GM23338 (cell line): ENCODE measurements around the gene CD59. TPM values are rescaled to one million over a fixed set of nuclear protein-coding genes. Genes with fewer than 3 reads are reported as not detected.
A peak's percentile ranks its signal among the peaks of the same experiment; 100 is the strongest.

Source experiments
- ATAC-seq: fragments of 200-7000 bp; cut with Tn5 transposase; 3 replicates; pipeline ENCODE4 v1.9.1; 2020
- DNase-seq: peaks from one replicate; pipeline ENCODE4 v3.0.0-alpha.2; 2015; ENCODE audit warnings: low spot score
- H2AFZ ChIP-seq: fragments of 200-600 bp; sonication (generic); 2 replicates; pipeline ENCODE4 v1.8.0; 2016; ENCODE audit warnings: antibody characterized with exemption, mild to moderate bottlenecking, moderate library complexity
- H3F3A ChIP-seq: fragments of 200-600 bp; sonication (generic); replicated peaks from 2 replicates; pipeline ENCODE4 v1.8.0; 2017; ENCODE audit warnings: antibody characterized with exemption, mixed run types, low read depth
- H3K27ac ChIP-seq: fragments of 200-600 bp; sonication (generic); 2 replicates; pipeline ENCODE4 v1.6.1; 2016; ENCODE audit warnings: low read depth
- H3K27me3 ChIP-seq: fragments of 200-600 bp; sonication (generic); 2 replicates; pipeline ENCODE4 v1.8.0; 2016; ENCODE audit warnings: mild to moderate bottlenecking, mixed run types, moderate library complexity; ENCODE audit not compliant: insufficient read depth
- H3K36me3 ChIP-seq: fragments of 200-600 bp; sonication (generic); 2 replicates; pipeline ENCODE4 v1.8.0; 2016; ENCODE audit warnings: mild to moderate bottlenecking; ENCODE audit not compliant: insufficient read depth
- H3K4me1 ChIP-seq: fragments of 200-600 bp; sonication (generic); 2 replicates; pipeline ENCODE4 v1.8.0; 2016; ENCODE audit warnings: mild to moderate bottlenecking, moderate library complexity; ENCODE audit not compliant: insufficient read depth
- H3K4me2 ChIP-seq: fragments of 200-600 bp; sonication (generic); 2 replicates; pipeline ENCODE4 v1.7.1; 2017; ENCODE audit warnings: mixed run types
- H3K4me3 ChIP-seq: fragments of 200-600 bp; sonication (generic); 2 replicates; pipeline ENCODE4 v1.6.1; 2016; ENCODE audit warnings: mixed run types
- H3K79me2 ChIP-seq: fragments of 200-600 bp; sonication (generic); replicated peaks from 2 replicates; pipeline ENCODE4 v1.8.0; 2017; ENCODE audit warnings: mild to moderate bottlenecking; ENCODE audit not compliant: insufficient read depth
- H3K9me2 ChIP-seq: fragments of 200-600 bp; sonication (generic); 2 replicates; pipeline ENCODE4 v1.8.0; 2017; ENCODE audit not compliant: insufficient read depth
- H4K20me1 ChIP-seq: fragments of 200-600 bp; sonication (generic); replicated peaks from 2 replicates; pipeline ENCODE4 v1.8.0; 2017; ENCODE audit warnings: mild to moderate bottlenecking; ENCODE audit not compliant: insufficient read depth
- H3K27ac Mint-ChIP-seq: 2 replicates; pipeline ENCODE4 v1.8.0; 2020; ENCODE audit warnings: inconsistent platforms, mild to moderate bottlenecking, moderate library complexity, mixed read lengths
- H3K27me3 Mint-ChIP-seq: 3 replicates; pipeline ENCODE4 v1.8.0; 2022; ENCODE audit warnings: low read depth, mild to moderate bottlenecking, moderate library complexity, mixed read lengths, inconsistent platforms; ENCODE audit not compliant: insufficient read depth, poor library complexity
- H3K36me3 Mint-ChIP-seq: 3 replicates; pipeline ENCODE4 v1.8.0; 2021; ENCODE audit warnings: low read depth, mild to moderate bottlenecking, inconsistent platforms, moderate library complexity, mixed read lengths
- H3K4me1 Mint-ChIP-seq: 3 replicates; pipeline ENCODE4 v1.8.0; 2020; ENCODE audit warnings: mild to moderate bottlenecking, inconsistent platforms, mixed read lengths
- H3K4me3 Mint-ChIP-seq: 3 replicates; pipeline ENCODE4 v1.8.0; 2021; ENCODE audit warnings: moderate library complexity, mild to moderate bottlenecking, inconsistent platforms, mixed read lengths
- H3K9me3 Mint-ChIP-seq: 3 replicates; pipeline ENCODE4 v1.8.0; 2020; ENCODE audit warnings: moderate library complexity, mild to moderate bottlenecking, inconsistent platforms, mixed read lengths
- CREB1 ChIP-seq: fragments of 250-450 bp; sonication (Bioruptor Pico); IDR thresholded peaks from 2 replicates; pipeline ENCODE4 v1.5.0; 2020; ENCODE audit warnings: low read depth, mild to moderate bottlenecking, moderate library complexity
- ETS1 ChIP-seq: IDR thresholded peaks from 2 replicates; pipeline ENCODE4 v1.6.1; 2016; ENCODE audit warnings: antibody characterized with exemption
- EZH2 ChIP-seq: fragments of 200-600 bp; sonication (generic); IDR thresholded peaks from one replicate; pipeline ENCODE4 v1.8.0; 2017; ENCODE audit warnings: antibody characterized with exemption, mild to moderate bottlenecking, low read depth; ENCODE audit not compliant: unreplicated experiment
- EZH2phosphoT487 ChIP-seq: fragments of 200-600 bp; sonication (generic); IDR thresholded peaks from one replicate; pipeline ENCODE4 v1.8.1; 2018; ENCODE audit warnings: antibody characterized with exemption; ENCODE audit not compliant: unreplicated experiment
- JUNB ChIP-seq: IDR thresholded peaks from one replicate; pipeline ENCODE4 v1.6.1; 2016; ENCODE audit warnings: antibody characterized with exemption; ENCODE audit not compliant: unreplicated experiment
- NANOG ChIP-seq: IDR thresholded peaks from 2 replicates; pipeline ENCODE4 v1.6.1; 2016; ENCODE audit warnings: antibody characterized with exemption, borderline replicate concordance
- POLR2AphosphoS5 ChIP-seq: IDR thresholded peaks from 2 replicates; pipeline ENCODE4 v1.6.1; 2016; ENCODE audit warnings: antibody characterized with exemption, low read depth
- STAT1 ChIP-seq: IDR thresholded peaks from one replicate; pipeline ENCODE4 v1.6.1; 2016; ENCODE audit warnings: antibody characterized with exemption; ENCODE audit not compliant: unreplicated experiment
- ZNF114 ChIP-seq: fragments of 250-450 bp; sonication (Bioruptor Pico); IDR thresholded peaks from 2 replicates; pipeline ENCODE4 v1.5.0; 2020; ENCODE audit warnings: mild to moderate bottlenecking, moderate library complexity
- ZNF331 ChIP-seq: fragments of 250-450 bp; sonication (Bioruptor Pico); IDR thresholded peaks from 2 replicates; pipeline ENCODE4 v1.5.0; 2020; ENCODE audit warnings: low read depth, mild to moderate bottlenecking, moderate library complexity
- polyA plus RNA-seq: library from polyadenylated mRNA; unstranded; fragments of >200 nt; fragmentation: Nextera tagmentation; extraction: Ambion mirVana; gene quantifications from 2 replicates; pipeline ENCODE4 v1.2.1, GENCODE V29; 2016
- total RNA-seq: library from RNA; depleted of rRNA; stranded (reverse); fragments of >200 nt; shearing (Covaris generic); gene quantifications from 2 replicates; pipeline ENCODE4 v1.2.3, GENCODE V29; 2014
- TF ChIP-seq, protein P1 (sequence below): IDR thresholded peaks from one replicate; pipeline ENCODE4 v1.6.1; 2018; ENCODE audit warnings: antibody characterized with exemption; ENCODE audit not compliant: unreplicated experiment

CD59 gene
- total and polyA plus RNA-seq, 2 experiments from 2014 or later, result 41.5 to 86.6 TPM

- peak within 1 kb of the TSS; percentile 84 for H3K4me2 ChIP-seq
- peak within 1 kb of the TSS; percentile 81 for H3K4me3 Mint-ChIP-seq
- peaks cover 12% of the 10 kb centered on the region for H3K27me3 Mint-ChIP-seq
- H3K27ac Mint-ChIP-seq, result peak within 1 kb of the TSS; percentile 65; the same call in 1 of the 2 replicates
- H4K20me1 ChIP-seq, result no peaks in the 10 kb centered on the region
- H3K4me1 ChIP-seq, result peaks cover 25% of the 10 kb centered on the region
- peak within 1 kb of the TSS; percentile 76 for H3K4me3 ChIP-seq
- peak within 1 kb of the TSS; percentile 79; the same call in 1 of the 2 replicates for H3K27ac ChIP-seq
- H2AFZ ChIP-seq, result peak within 1 kb of the TSS; percentile 98
- H3K79me2 ChIP-seq, result no peaks in the 10 kb centered on the region
- H3K4me1 Mint-ChIP-seq, result peaks cover 31% of the 10 kb centered on the region; the same call in 2 of the 3 replicates
- no peaks in the 10 kb centered on the region for H3K36me3 ChIP-seq
- H3K9me3 Mint-ChIP-seq, result no peaks in the 10 kb centered on the region; the same call in 2 of the 3 replicates
- TF ChIP-seq NANOG (no peak), STAT1 (no peak), POLR2AphosphoS5 (peak; percentile 89), CREB1 (CRISPR knock-in tag) (no peak), ETS1 (no peak)
- TF ChIP-seq, protein P1, sequence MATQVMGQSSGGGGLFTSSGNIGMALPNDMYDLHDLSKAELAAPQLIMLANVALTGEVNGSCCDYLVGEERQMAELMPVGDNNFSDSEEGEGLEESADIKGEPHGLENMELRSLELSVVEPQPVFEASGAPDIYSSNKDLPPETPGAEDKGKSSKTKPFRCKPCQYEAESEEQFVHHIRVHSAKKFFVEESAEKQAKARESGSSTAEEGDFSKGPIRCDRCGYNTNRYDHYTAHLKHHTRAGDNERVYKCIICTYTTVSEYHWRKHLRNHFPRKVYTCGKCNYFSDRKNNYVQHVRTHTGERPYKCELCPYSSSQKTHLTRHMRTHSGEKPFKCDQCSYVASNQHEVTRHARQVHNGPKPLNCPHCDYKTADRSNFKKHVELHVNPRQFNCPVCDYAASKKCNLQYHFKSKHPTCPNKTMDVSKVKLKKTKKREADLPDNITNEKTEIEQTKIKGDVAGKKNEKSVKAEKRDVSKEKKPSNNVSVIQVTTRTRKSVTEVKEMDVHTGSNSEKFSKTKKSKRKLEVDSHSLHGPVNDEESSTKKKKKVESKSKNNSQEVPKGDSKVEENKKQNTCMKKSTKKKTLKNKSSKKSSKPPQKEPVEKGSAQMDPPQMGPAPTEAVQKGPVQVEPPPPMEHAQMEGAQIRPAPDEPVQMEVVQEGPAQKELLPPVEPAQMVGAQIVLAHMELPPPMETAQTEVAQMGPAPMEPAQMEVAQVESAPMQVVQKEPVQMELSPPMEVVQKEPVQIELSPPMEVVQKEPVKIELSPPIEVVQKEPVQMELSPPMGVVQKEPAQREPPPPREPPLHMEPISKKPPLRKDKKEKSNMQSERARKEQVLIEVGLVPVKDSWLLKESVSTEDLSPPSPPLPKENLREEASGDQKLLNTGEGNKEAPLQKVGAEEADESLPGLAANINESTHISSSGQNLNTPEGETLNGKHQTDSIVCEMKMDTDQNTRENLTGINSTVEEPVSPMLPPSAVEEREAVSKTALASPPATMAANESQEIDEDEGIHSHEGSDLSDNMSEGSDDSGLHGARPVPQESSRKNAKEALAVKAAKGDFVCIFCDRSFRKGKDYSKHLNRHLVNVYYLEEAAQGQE, result no peak
- 0 out of 2 replicates have a peak, but pooled peaks cover 4% of the 10 kb centered on the region for H3K9me2 ChIP-seq
- peak; percentile 85 for ATAC-seq
- peaks cover 10% of the 10 kb centered on the region for H3K27me3 ChIP-seq
- no peaks in the 10 kb centered on the region for H3K36me3 Mint-ChIP-seq
- H3F3A ChIP-seq, result no peaks in the 10 kb centered on the region
- DNase-seq, result peak; percentile 98
Measured at GRCh38 chr11:33700502-33701271, 35.5 kb downstream of the CD59 start, which contains the start of gene C11orf91. Gene C11orf91 (minus strand): TSS chr11:33700826. CDS start chr11:33700740, 86 bp downstream.

DNA sequence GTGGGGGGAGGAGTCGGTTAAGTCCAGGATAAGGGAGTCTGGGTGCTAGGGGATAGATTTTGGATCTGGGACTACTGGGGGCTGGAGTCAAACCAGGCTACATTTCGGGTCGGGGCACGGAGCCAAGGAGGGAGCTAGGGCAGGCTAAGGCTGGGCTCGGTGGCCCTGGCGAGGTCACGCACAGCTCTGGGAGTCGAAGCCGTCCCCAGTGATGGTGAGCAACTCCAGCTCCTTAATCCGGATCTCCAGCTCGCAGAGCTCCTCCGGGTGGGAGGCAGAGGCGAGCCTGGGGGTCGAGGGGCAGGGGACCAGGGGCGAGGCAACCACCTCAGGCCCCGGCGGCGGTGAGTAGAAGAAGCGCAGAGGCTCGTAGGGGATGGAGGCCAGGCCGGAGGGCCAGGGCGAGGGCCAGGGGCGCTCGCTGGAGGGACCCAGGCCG is 36.1 kb downstream of the CD59 start:
- H3K27ac Mint-ChIP-seq, result no peak overlapping the region
- peak; percentile 23; the same call in 2 of the 3 replicates for ATAC-seq
- H3K4me3 Mint-ChIP-seq, result peak overlapping the region; percentile 81
- Histone ChIP-seq H3F3A (no peaks in the 10 kb centered on the region), H3K4me1 (peaks cover 25% of the 10 kb centered on the region), H3K4me3 (peak overlapping the region; percentile 76), H2AFZ (peak overlapping the region; percentile 93), H3K27me3 (peaks cover 10% of the 10 kb centered on the region), H4K20me1 (no peaks in the 10 kb centered on the region), H3K79me2 (no peaks in the 10 kb centered on the region), H3K4me2 (peak overlapping the region; percentile 84), H3K9me2 (0 out of 2 replicates have a peak, but pooled peaks cover 4% of the 10 kb centered on the region), H3K27ac (no peak overlapping the region), H3K36me3 (no peaks in the 10 kb centered on the region)
- no peaks in the 10 kb centered on the region for H3K36me3 Mint-ChIP-seq
- H3K4me1 Mint-ChIP-seq, result peaks cover 36% of the 10 kb centered on the region
- no peak for DNase-seq
- no peaks in the 10 kb centered on the region; the same call in 2 of the 3 replicates for H3K9me3 Mint-ChIP-seq
- H3K27me3 Mint-ChIP-seq, result peaks cover 12% of the 10 kb centered on the region
- no peak for TF ChIP-seq ZNF114 (CRISPR knock-in tag)
- no peak for TF ChIP-seq CREB1 (CRISPR knock-in tag)
- no peak for TF ChIP-seq NANOG
- TF ChIP-seq JUNB, result no peak
- TF ChIP-seq STAT1, result no peak
- TF ChIP-seq, protein P1, result no peak
- TF ChIP-seq EZH2phosphoT487, result no peak
- no peak for TF ChIP-seq ZNF331 (CRISPR knock-in tag)
- no peak for TF ChIP-seq EZH2
